GM19099 (cell line): ENCODE results near the gene IFNA2.

Experiments
- POLR2A ChIP-seq: IDR thresholded peaks from 3 replicates; pipeline ENCODE4 v1.6.1; 2011; ENCODE audit warnings: low read depth; ENCODE audit not compliant: insufficient read length; ENCODE audit errors: extremely low read depth

IFNA2 gene

GRCh38 chr9:21385131-21385670 lies at the start of gene IFNA2:
IFNA2 (minus strand) TSS chr9:21385398; CDS start chr9:21385329, 69 bp downstream.
- peak; percentile 43 for TF ChIP-seq POLR2A

- TF ChIP-seq POLR2A, result no peak
Observed at GRCh38 chr9:21434202-21435014, 49.2 kb upstream of the IFNA2 start.

GRCh38 chr9:21432672-21433425 lies 47.7 kb upstream of the IFNA2 start:
- TF ChIP-seq POLR2A, result no peak

GRCh38 chr9:21429191-21429590 lies 44.0 kb upstream of the IFNA2 start:
- no peak for TF ChIP-seq POLR2A

GRCh38 chr9:21428235-21428634 lies 43.0 kb upstream of the IFNA2 start:
- TF ChIP-seq POLR2A, result no peak

- no peak for TF ChIP-seq POLR2A
Observed at GRCh38 chr9:21415493-21416267, 30.5 kb upstream of the IFNA2 start.

- TF ChIP-seq POLR2A, result no peak
Observed at GRCh38 chr9:21414220-21414940, 29.2 kb upstream of the IFNA2 start.

GRCh38 chr9:21413624-21414023 lies 28.4 kb upstream of the IFNA2 start:
- no peak for TF ChIP-seq POLR2A

- TF ChIP-seq POLR2A, result no peak
Observed at GRCh38 chr9:21413151-21413550, 28.0 kb upstream of the IFNA2 start.

- no peak for TF ChIP-seq POLR2A
Observed at GRCh38 chr9:21412107-21412506, 26.9 kb upstream of the IFNA2 start.

GRCh38 chr9:21408817-21409216 lies 23.6 kb upstream of the IFNA2 start, which contains the start of gene IFNA8:
IFNA8 (plus strand) TSS chr9:21409117; CDS start chr9:21409177, 60 bp downstream.
- no peak for TF ChIP-seq POLR2A

GRCh38 chr9:21404146-21404545 lies 18.9 kb upstream of the IFNA2 start:
- no peak for TF ChIP-seq POLR2A

- TF ChIP-seq POLR2A, result no peak
Observed at GRCh38 chr9:21402386-21403251, 17.4 kb upstream of the IFNA2 start.

GRCh38 chr9:21399956-21400355 lies 14.8 kb upstream of the IFNA2 start:
- TF ChIP-seq POLR2A, result no peak

GRCh38 chr9:21398955-21399489 lies 13.8 kb upstream of the IFNA2 start:
- TF ChIP-seq POLR2A, result no peak
